ENCODE data around the gene SARS1.
A peak's percentile ranks its signal among the peaks of the same experiment; 100 is the strongest.
"Not testable (repeated sequence)": the region's sequence is repeated elsewhere in the genome, so short reads cannot be mapped to it uniquely, and the experiment has no call there.

SARS1 gene

GRCh38 chr1:109279615-109280278 lies 66.0 kb downstream of the SARS1 start:
- no peak for DNase-seq

- no peak for DNase-seq
Measured at GRCh38 chr1:109280862-109281261, 67.1 kb downstream of the SARS1 start.

GRCh38 chr1:109281680-109282496 lies 68.2 kb downstream of the SARS1 start:
- no peak for DNase-seq

DNA sequence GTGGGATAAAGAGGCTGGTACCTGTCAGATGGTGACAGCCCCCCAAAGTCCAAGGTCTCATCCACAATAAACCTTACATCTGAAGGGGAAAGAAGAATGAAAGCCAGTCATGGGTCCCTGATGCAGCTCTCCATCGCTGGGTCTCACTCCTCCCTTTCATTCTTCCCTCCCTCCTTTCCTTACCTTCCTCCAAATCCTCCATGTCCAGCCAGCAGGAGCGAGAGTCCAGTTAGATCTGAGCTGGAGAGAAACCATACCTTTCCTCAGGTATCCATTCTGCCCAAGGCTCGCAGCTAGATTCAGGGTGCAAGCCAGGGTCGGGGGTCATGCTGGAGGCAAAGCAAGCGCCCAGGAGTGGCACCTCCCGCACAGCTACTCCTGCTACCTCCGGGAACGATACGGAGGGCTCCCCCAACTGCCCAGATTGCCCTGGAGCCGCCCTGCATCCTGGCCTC lies 68.8 kb downstream of the SARS1 start:
- no peak for DNase-seq

- DNase-seq: peak; percentile 96
Measured at GRCh38 chr1:109282952-109283747, 69.4 kb downstream of the SARS1 start, which contains the start of gene PSRC1. PSRC1 (minus strand) TSS chr1:109283145.

DNA sequence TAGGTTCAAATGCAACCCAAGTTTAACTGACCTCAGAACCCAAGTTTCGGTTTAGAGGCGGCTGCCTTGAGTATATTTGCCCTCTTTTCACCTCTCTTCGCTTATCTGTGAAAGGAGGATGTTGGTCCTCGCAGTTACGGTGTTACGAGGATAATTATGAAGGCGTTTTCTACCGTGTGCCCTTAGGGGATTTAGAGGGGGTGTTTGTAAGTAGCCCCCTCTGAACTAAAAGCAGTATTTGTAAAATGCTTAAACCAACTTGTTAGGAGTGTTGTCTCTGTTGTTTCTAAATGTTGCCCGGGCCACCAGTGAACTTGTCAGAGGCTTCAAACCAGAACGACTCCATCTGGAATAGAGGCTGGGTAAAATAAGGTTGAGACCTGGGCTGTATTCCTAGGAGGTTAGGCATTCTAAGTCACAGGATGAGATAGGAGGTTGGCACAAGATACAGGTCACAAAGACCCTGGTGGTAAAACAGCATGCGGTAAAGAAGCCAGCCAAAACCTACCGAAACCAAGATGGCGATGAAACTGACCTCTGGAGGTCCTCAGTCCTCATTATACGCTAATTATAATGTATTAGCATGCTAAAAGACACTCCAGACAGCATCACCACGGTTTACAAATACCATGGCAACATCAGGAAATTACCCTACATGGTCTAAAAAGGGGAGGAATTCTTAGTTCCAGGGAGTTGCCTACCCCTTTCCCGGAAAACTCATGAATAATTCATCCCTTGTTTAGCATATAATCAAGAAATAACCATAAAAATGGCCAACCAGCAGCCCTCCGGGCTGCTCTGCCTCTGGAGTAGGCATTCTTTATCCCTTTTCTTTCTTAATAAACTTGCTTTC lies 70.3 kb downstream of the SARS1 start:
- no peak for DNase-seq

DNA sequence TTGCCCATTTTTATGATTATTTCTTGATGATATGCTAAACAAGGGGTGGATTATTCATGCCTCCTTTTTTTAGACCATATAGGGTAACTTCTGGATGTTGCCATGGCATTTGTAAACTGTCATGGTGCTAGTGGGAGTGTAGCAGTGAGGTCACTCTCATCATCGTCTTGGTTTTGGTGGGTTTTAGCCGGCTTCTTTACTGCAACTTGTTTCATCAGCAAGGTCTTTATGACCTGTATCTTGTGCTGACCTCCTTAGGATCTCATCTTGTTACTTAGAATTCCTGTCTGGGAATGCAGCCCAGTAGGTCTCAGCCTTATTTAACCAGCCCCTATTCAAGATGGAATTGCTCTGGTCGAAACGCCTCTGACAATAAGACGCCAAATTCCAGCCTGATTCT lies 73.0 kb downstream of the SARS1 start:
- DNase-seq: not testable (repeated sequence)

Measured in NCI-H1092 (cell line).